Measurements from ENCODE around the gene PRMT7. TPM values are rescaled to one million over a fixed set of nuclear protein-coding genes. Genes with fewer than 3 reads are reported as not detected.

PRMT7 gene
- polyA plus RNA-seq, 1 donor (not counting 4 experiments of a cell fraction or from before 2014, with no cell fraction given), result 27.4 TPM

- H4K20me1 ChIP-seq (ENCODE audit: control insufficient read depth, extremely low read depth, insufficient read depth, low read length), result no peaks in the 10 kb centered on the region
- no peak for FAIRE-seq
- no peak overlapping the region for H3K4me3 ChIP-seq (ENCODE audit: control insufficient read depth in 2 of 3, extremely low read depth in 1 of 3, insufficient read depth in 2 of 3, low read depth in 1 of 3, low read length in 3 of 3)
These were observed 79.0 kb downstream of the PRMT7 start for GRCh38 chr16:68389750-68390371.

GRCh38 chr16:68393333-68393732 is 82.5 kb downstream of the PRMT7 start:
- dilution Hi-C loops (cut with MboI; ENCODE audit: extremely low pct_ligation_motif_present, low sequenced_read_pairs), result no loop called here
- no peaks in the 10 kb centered on the region for H3K36me3 ChIP-seq (ENCODE audit: control insufficient read depth in 2 of 2, extremely low read depth in 1 of 2, insufficient read depth in 2 of 2, low read length in 2 of 2)
- H2AFZ ChIP-seq (ENCODE audit: control insufficient read depth, low read length), result no peak overlapping the region
- no peaks in the 10 kb centered on the region for H4K20me1 ChIP-seq (ENCODE audit: control insufficient read depth, extremely low read depth, insufficient read depth, low read length)
- DNase-seq (ENCODE audit: low read depth, low spot score) (no peak), FAIRE-seq (no peak)
- no peaks in the 10 kb centered on the region for H3K79me2 ChIP-seq (ENCODE audit: control insufficient read depth, insufficient read depth, low read length)
- TF ChIP-seq CTCF (optimal IDR thresholded peaks at IDR 0.05 in 1 of 3, IDR thresholded peaks at IDR 0.05 in 1 of 3, conservative IDR thresholded peaks at IDR 0.05 in 1 of 3; ENCODE audit: extremely low read depth in 1 of 3, insufficient read depth in 2 of 3, low read length in 3 of 3) (no peak), EZH2 (IDR thresholded peaks at IDR 0.05; ENCODE audit: low read length) (no peak)
- no peaks in the 10 kb centered on the region for H3K9me1 ChIP-seq (ENCODE audit: control insufficient read depth, extremely low read depth, insufficient read depth, low read length)
- no peaks in the 10 kb centered on the region for H3K4me1 ChIP-seq (ENCODE audit: control insufficient read depth, extremely low read depth, insufficient read depth, low read length)
- H3K9me3 ChIP-seq (ENCODE audit: control insufficient read depth, low read depth, low read length), result no peaks in the 10 kb centered on the region
- peaks cover 4% of the 10 kb centered on the region for H3K27me3 ChIP-seq (ENCODE audit: control insufficient read depth, extremely low read depth, insufficient read depth, low read length)
- H3K9ac ChIP-seq (ENCODE audit: control insufficient read depth, extremely low read depth, insufficient read depth, low read length), result no peak overlapping the region
- no peak overlapping the region for H3K4me3 ChIP-seq (ENCODE audit: control insufficient read depth in 2 of 3, extremely low read depth in 1 of 3, insufficient read depth in 2 of 3, low read depth in 1 of 3, low read length in 3 of 3)
- no peak overlapping the region for H3K27ac ChIP-seq (ENCODE audit: control insufficient read depth, insufficient read depth, low read length)
- H3K4me2 ChIP-seq (ENCODE audit: control insufficient read depth, extremely low read depth, insufficient read depth, low read depth, low read length), result no peak overlapping the region

More at GRCh38 chr16:68389750-68390371, 79.0 kb downstream of the PRMT7 start:
- Histone ChIP-seq H3K27ac (ENCODE audit: control insufficient read depth, insufficient read depth, low read length) (no peak overlapping the region), H3K4me1 (ENCODE audit: control insufficient read depth, extremely low read depth, insufficient read depth, low read length) (no peaks in the 10 kb centered on the region), H3K9me3 (ENCODE audit: control insufficient read depth, low read depth, low read length) (no peaks in the 10 kb centered on the region), H3K36me3 (ENCODE audit: control insufficient read depth in 2 of 2, extremely low read depth in 1 of 2, insufficient read depth in 2 of 2, low read length in 2 of 2) (no peaks in the 10 kb centered on the region), H3K9ac (ENCODE audit: control insufficient read depth, extremely low read depth, insufficient read depth, low read length) (no peak overlapping the region), H3K4me2 (ENCODE audit: control insufficient read depth, extremely low read depth, insufficient read depth, low read depth, low read length) (no peak overlapping the region), H3K9me1 (ENCODE audit: control insufficient read depth, extremely low read depth, insufficient read depth, low read length) (no peaks in the 10 kb centered on the region), H3K79me2 (ENCODE audit: control insufficient read depth, insufficient read depth, low read length) (no peaks in the 10 kb centered on the region), H3K27me3 (ENCODE audit: control insufficient read depth, extremely low read depth, insufficient read depth, low read length) (no peaks in the 10 kb centered on the region), H2AFZ (ENCODE audit: control insufficient read depth, low read length) (no peak overlapping the region)
- no peak for DNase-seq (ENCODE audit: low read depth, low spot score)
- TF ChIP-seq CTCF (optimal IDR thresholded peaks at IDR 0.05 in 1 of 3, IDR thresholded peaks at IDR 0.05 in 1 of 3, conservative IDR thresholded peaks at IDR 0.05 in 1 of 3; ENCODE audit: extremely low read depth in 1 of 3, insufficient read depth in 2 of 3, low read length in 3 of 3), result no peak
- dilution Hi-C loops (cut with MboI; ENCODE audit: extremely low pct_ligation_motif_present, low sequenced_read_pairs), result no loop called here

All from keratinocyte (primary cell).